Smooth muscle cell (in vitro differentiated cells): ENCODE results near the gene RPTOR. TPM values are rescaled to one million over a fixed set of nuclear protein-coding genes. Genes with fewer than 3 reads are reported as not detected.

Source experiments
- DNase-seq: peaks from one replicate; lab custom pipeline; 2025; ENCODE audit not compliant: unreplicated experiment; lab: John Stamatoyannopoulos, UW
- H2AFZ ChIP-seq: fragments of 200-600 bp; sonication (generic); 2 replicates; pipeline ENCODE4 v1.6.0; 2016; ENCODE audit warnings: antibody characterized with exemption, low read depth, mild to moderate bottlenecking
- H3F3A ChIP-seq: fragments of 200-600 bp; sonication (generic); 2 replicates; pipeline ENCODE4 v1.6.0; 2017; ENCODE audit warnings: antibody characterized with exemption, low read depth
- H3K27ac ChIP-seq: fragments of 200-600 bp; sonication (generic); 2 replicates; pipeline ENCODE4 v1.5.1; 2016; ENCODE audit warnings: low read depth, mild to moderate bottlenecking
- H3K27me3 ChIP-seq: fragments of 200-600 bp; sonication (generic); 2 replicates; pipeline ENCODE4 v1.6.1; 2016; ENCODE audit warnings: low read depth, mild to moderate bottlenecking
- H3K36me3 ChIP-seq: fragments of 200-600 bp; sonication (generic); 2 replicates; pipeline ENCODE4 v1.5.1; 2016; ENCODE audit warnings: low read depth
- H3K4me1 ChIP-seq: fragments of 200-600 bp; sonication (generic); 2 replicates; pipeline ENCODE4 v1.5.1; 2016; ENCODE audit warnings: low read depth
- H3K4me2 ChIP-seq: fragments of 200-600 bp; sonication (generic); 2 replicates; pipeline ENCODE4 v1.6.0; 2016; ENCODE audit warnings: mild to moderate bottlenecking
- H3K4me3 ChIP-seq: fragments of 200-600 bp; sonication (generic); 2 replicates; pipeline ENCODE4 v1.5.1; 2016; ENCODE audit warnings: mild to moderate bottlenecking
- H3K79me2 ChIP-seq: fragments of 200-600 bp; sonication (generic); 2 replicates; pipeline ENCODE4 v1.6.0; 2016; ENCODE audit warnings: low read depth, mild to moderate bottlenecking
- H3K9ac ChIP-seq: fragments of 200-600 bp; sonication (generic); 2 replicates; pipeline ENCODE4 v1.6.0; 2016; ENCODE audit warnings: low read depth
- H3K9me3 ChIP-seq: fragments of 200-600 bp; sonication (generic); replicated peaks from 2 replicates; pipeline ENCODE4 v1.5.1; 2016; ENCODE audit warnings: low read depth
- H4K20me1 ChIP-seq: fragments of 200-600 bp; sonication (generic); 2 replicates; pipeline ENCODE4 v1.6.0; 2016; ENCODE audit warnings: low read depth
- WGBS: methylation state at CpG from one replicate; pipeline ENCODE4 v1.1.7; 2016; ENCODE audit warnings: low lambda C conversion rate; 5-methylcytosine and 5-hydroxymethylcytosine counted together
- polyA plus RNA-seq: library from polyadenylated mRNA; unstranded; fragments of >200 nt; fragmentation: Nextera tagmentation; extraction: Ambion mirVana; gene quantifications from 2 replicates; pipeline ENCODE4 v1.2.1, GENCODE V29; 2016
- total RNA-seq: library from RNA; depleted of rRNA; stranded (reverse); fragments of >200 nt; gene quantifications from 2 replicates; pipeline ENCODE4 v1.2.3, GENCODE V29; 2014
- TF ChIP-seq, protein P1 (sequence below): fragments of 200-600 bp; sonication (generic); IDR thresholded peaks from 2 replicates; pipeline ENCODE4 v1.5.1; 2017; ENCODE audit warnings: borderline replicate concordance, mild to moderate bottlenecking, antibody characterized with exemption; ENCODE audit not compliant: insufficient read depth, poor library complexity, severe bottlenecking

Gene RPTOR
- total and polyA plus RNA-seq, 2 experiments from 2014 or later, result 10.6 to 12.2 TPM

DNA sequence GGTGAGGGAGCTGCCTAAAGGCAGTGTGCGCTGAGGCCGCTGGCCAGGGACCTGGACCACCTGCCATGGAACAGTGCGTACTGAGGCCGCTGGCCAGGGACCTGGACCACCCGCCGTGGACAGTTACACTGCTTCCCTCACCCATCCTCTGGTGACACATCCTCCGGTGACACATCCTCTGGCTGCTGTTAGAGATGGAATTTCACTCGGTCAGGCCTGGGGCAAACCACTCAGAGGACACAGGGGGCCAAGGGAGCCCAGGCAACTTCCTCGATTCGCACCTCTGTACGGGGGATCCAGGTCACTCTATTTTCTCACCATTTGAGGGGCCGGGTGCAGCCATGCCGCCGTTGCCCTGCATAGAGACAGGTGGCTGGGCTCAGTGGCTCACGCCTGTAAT is 32.4 kb upstream of the RPTOR start:
- no peaks in the 10 kb centered on the region for H3K9me3 ChIP-seq
- no peak for DNase-seq
- H3F3A ChIP-seq, result no peaks in the 10 kb centered on the region
- no peak overlapping the region for H3K27ac ChIP-seq
- H3K4me1 ChIP-seq, result no peaks in the 10 kb centered on the region
- peaks cover 9% of the 10 kb centered on the region for H3K27me3 ChIP-seq
- no peaks in the 10 kb centered on the region for H4K20me1 ChIP-seq
- H3K9ac ChIP-seq, result no peak overlapping the region
- TF ChIP-seq, protein P1, sequence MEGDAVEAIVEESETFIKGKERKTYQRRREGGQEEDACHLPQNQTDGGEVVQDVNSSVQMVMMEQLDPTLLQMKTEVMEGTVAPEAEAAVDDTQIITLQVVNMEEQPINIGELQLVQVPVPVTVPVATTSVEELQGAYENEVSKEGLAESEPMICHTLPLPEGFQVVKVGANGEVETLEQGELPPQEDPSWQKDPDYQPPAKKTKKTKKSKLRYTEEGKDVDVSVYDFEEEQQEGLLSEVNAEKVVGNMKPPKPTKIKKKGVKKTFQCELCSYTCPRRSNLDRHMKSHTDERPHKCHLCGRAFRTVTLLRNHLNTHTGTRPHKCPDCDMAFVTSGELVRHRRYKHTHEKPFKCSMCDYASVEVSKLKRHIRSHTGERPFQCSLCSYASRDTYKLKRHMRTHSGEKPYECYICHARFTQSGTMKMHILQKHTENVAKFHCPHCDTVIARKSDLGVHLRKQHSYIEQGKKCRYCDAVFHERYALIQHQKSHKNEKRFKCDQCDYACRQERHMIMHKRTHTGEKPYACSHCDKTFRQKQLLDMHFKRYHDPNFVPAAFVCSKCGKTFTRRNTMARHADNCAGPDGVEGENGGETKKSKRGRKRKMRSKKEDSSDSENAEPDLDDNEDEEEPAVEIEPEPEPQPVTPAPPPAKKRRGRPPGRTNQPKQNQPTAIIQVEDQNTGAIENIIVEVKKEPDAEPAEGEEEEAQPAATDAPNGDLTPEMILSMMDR, result no peak
- no peaks in the 10 kb centered on the region for H3K79me2 ChIP-seq
- H3K4me3 ChIP-seq, result no peak overlapping the region
- 73% methylated on average over 13 of the region's 15 CpGs for WGBS
- H2AFZ ChIP-seq, result no peak overlapping the region
- no peak overlapping the region for H3K4me2 ChIP-seq
- H3K36me3 ChIP-seq, result no peaks in the 10 kb centered on the region

GRCh38 chr17:80513201-80513600 is 31.4 kb upstream of the RPTOR start:
- Histone ChIP-seq H3K36me3 (no peaks in the 10 kb centered on the region), H3K27me3 (peaks cover 9% of the 10 kb centered on the region), H3K4me1 (no peaks in the 10 kb centered on the region), H4K20me1 (no peaks in the 10 kb centered on the region), H3K9me3 (no peaks in the 10 kb centered on the region), H3F3A (no peaks in the 10 kb centered on the region), H2AFZ (no peak overlapping the region), H3K27ac (no peak overlapping the region), H3K4me2 (no peak overlapping the region), H3K79me2 (no peaks in the 10 kb centered on the region), H3K4me3 (no peak overlapping the region), H3K9ac (no peak overlapping the region)
- TF ChIP-seq, protein P1, result no peak
- DNase-seq, result no peak
- WGBS, result 97% methylated on average over 16 of the region's 16 CpGs

DNA sequence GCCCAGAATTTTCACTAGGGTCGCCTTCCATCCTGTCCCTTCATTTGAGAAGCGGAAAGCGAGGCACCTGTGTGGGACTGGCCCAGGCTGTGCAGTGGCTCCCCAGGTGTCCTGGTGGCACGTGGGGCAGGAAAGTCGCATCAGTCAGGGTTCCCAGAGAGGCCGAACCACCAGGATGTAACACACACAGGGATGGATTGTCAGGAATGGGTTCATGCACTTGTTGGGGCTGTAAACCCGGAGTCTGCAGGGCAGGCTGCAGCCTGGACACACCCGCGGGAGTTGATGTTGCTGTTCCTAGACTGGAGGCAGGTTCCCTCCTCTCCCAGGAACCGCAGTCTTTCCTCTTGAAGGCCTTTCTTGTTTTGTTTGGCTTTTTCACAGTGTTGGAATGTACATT is 30.7 kb upstream of the RPTOR start:
- Histone ChIP-seq H3K27me3 (peaks cover 8% of the 10 kb centered on the region), H3K36me3 (no peaks in the 10 kb centered on the region), H3F3A (no peaks in the 10 kb centered on the region), H3K27ac (no peak overlapping the region), H3K4me1 (no peaks in the 10 kb centered on the region), H2AFZ (no peak overlapping the region), H4K20me1 (no peaks in the 10 kb centered on the region), H3K79me2 (no peaks in the 10 kb centered on the region), H3K9me3 (no peaks in the 10 kb centered on the region), H3K4me3 (no peak overlapping the region), H3K9ac (no peak overlapping the region), H3K4me2 (no peak overlapping the region)
- TF ChIP-seq, protein P1, result no peak
- WGBS, result 56% methylated on average over 10 of the region's 10 CpGs
- no peak for DNase-seq

- peaks cover 3% of the 10 kb centered on the region for H3K27me3 ChIP-seq
- no peak overlapping the region for H3K9ac ChIP-seq
- H3F3A ChIP-seq, result no peaks in the 10 kb centered on the region
- TF ChIP-seq, protein P1, result no peak
- H3K4me2 ChIP-seq, result no peak overlapping the region
- H2AFZ ChIP-seq, result no peak overlapping the region
- H3K4me3 ChIP-seq, result no peak overlapping the region
- 90% methylated on average over 17 of the region's 17 CpGs for WGBS
- H4K20me1 ChIP-seq, result no peaks in the 10 kb centered on the region
- DNase-seq, result no peak
- no peaks in the 10 kb centered on the region for H3K79me2 ChIP-seq
- H3K4me1 ChIP-seq, result no peaks in the 10 kb centered on the region
- no peak overlapping the region for H3K27ac ChIP-seq
- no peaks in the 10 kb centered on the region for H3K9me3 ChIP-seq
- no peaks in the 10 kb centered on the region for H3K36me3 ChIP-seq
Observed at GRCh38 chr17:80516171-80516932, 28.3 kb upstream of the RPTOR start.
